Left renal pelvis (tissue), 4 donors: ENCODE results near the gene MBOAT1. TPM values are rescaled to one million over a fixed set of nuclear protein-coding genes. Genes with fewer than 3 reads are reported as not detected.

Source experiments
- DNase-seq, 4 donors: peaks; one replicate each; pipeline ENCODE4 v3.0.0-alpha.2; 2013; ENCODE audit warnings: low read depth in 4 of 4, low spot score in 3 of 4
- polyA plus RNA-seq, 4 donors: library from polyadenylated mRNA; unstranded; fragments of 120-200 nt; gene quantifications; one replicate each; pipeline ENCODE4 v1.2.1, GENCODE V29; 2013; ENCODE audit not compliant: insufficient read length in 4 of 4

Gene MBOAT1
- polyA plus RNA-seq, 4 donors, result 20.4 to 31.4 (median 22.0) TPM

GRCh38 chr6:20058121-20058905 is 154.0 kb downstream of the MBOAT1 start:
- DNase-seq, result no peak

DNA sequence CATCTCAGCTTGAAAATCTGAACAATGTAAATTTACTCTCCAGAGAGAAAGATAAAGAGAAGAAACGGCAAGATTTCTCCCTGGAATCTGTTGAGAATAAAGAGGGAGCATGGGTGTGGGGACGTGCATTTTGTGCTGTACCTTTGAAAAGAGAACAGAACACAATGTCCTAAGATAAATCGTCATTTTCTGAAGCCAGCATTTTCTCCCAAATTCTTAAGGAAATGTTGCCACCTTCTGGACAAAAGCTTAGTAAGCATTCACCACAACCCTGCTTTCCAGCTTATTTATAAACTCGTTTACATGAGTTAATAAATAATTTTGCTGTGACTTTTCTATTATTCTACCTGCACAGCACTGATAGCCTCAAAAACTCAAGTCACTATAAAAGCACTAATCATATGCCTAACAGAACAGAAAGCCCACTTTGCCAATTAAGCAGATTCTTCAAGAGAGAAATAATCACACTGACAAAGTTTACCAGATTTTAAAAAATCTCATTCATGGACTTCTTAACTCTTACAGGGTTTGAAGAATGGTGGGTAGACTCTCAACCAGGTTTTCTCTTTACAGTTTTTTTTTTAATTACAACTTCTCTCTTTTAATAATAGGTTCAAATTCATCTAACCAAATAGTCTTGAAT is 155.8 kb downstream of the MBOAT1 start:
- peak; percentile 58 to 65 (median 58) for DNase-seq

- no peak for DNase-seq
Measured at GRCh38 chr6:20055916-20056315, 156.4 kb downstream of the MBOAT1 start.

Other genes with a start within 250 kb of the MBOAT1 start
- 10 to 100 TPM in 3 of 4 donors, 1 to 10 TPM in 1; 8.3 to 20.1 (median 19.4) TPM for gene E2F3, start 189.4 kb upstream of the MBOAT1 start, polyA plus RNA-seq